OCI-LY7 (cell line): ENCODE measurements around the gene ROS1. TPM values are rescaled to one million over a fixed set of nuclear protein-coding genes. Genes with fewer than 3 reads are reported as not detected.

Source experiments
- BruUV-seq: library from RNA; stranded (reverse); fragments of 400-500 nt; replicated peaks from 2 replicates; lab custom pipeline; 2021; lab: Mats Ljungman, UMichigan
- CTCF ChIA-PET: fragments of 300-600 bp; sonication (Branson Sonifier 250); formaldehyde crosslinking; loops from one replicate; lab custom pipeline; 2022; ENCODE audit warnings: antibody characterized with exemption; ENCODE audit not compliant: unreplicated experiment; lab: Charles Lee
- POLR2A ChIA-PET: fragments of 300-600 bp; sonication (Branson Sonifier 250); formaldehyde crosslinking; loops from one replicate; lab custom pipeline; 2022; ENCODE audit warnings: antibody characterized with exemption; lab: Charles Lee
- DNase-seq: peaks from one replicate; pipeline ENCODE4 v3.0.0-alpha.2; 2015; ENCODE audit warnings: low spot score
- H2AFZ ChIP-seq: fragments of 200-600 bp; sonication (generic), shearing (Covaris generic); 2 replicates; pipeline ENCODE4 v1.6.1; 2014; ENCODE audit warnings: mild to moderate bottlenecking, antibody characterized with exemption, low read length, moderate library complexity
- H3K27ac ChIP-seq: fragments of 200-600 bp; sonication (generic); 2 replicates; pipeline ENCODE4 v1.5.1; 2014; ENCODE audit warnings: mixed run types, low read depth, mild to moderate bottlenecking, moderate library complexity, low read length, inconsistent platforms; ENCODE audit not compliant: poor library complexity, severe bottlenecking
- H3K36me3 ChIP-seq: fragments of 200-600 bp; sonication (generic); 2 replicates; pipeline ENCODE4 v1.6.1; 2014; ENCODE audit warnings: mild to moderate bottlenecking, antibody characterized with exemption, low read length, moderate library complexity, mixed read lengths; ENCODE audit not compliant: insufficient read depth
- H3K4me1 ChIP-seq: fragments of 200-600 bp; sonication (generic); 2 replicates; pipeline ENCODE4 v1.5.1; 2014; ENCODE audit warnings: mild to moderate bottlenecking, low read length; ENCODE audit not compliant: insufficient read depth, poor library complexity, severe bottlenecking
- H3K4me2 ChIP-seq: fragments of 200-600 bp; sonication (generic); 2 replicates; pipeline ENCODE4 v1.6.1; 2014; ENCODE audit warnings: mild to moderate bottlenecking, low read length
- H3K4me3 ChIP-seq: fragments of 200-600 bp; sonication (generic); 2 replicates; pipeline ENCODE4 v1.5.1; 2014; ENCODE audit warnings: mild to moderate bottlenecking, low read depth, low read length; ENCODE audit not compliant: poor library complexity, severe bottlenecking
- H3K79me2 ChIP-seq: fragments of 200-600 bp; sonication (generic); 2 replicates; pipeline ENCODE4 v1.6.1; 2016; ENCODE audit warnings: low read depth, mild to moderate bottlenecking, low read length, moderate library complexity, mixed read lengths; ENCODE audit not compliant: insufficient read depth
- H3K9me2 ChIP-seq: fragments of 200-600 bp; sonication (generic); 2 replicates; pipeline ENCODE4 v1.6.1; 2016; ENCODE audit warnings: mild to moderate bottlenecking, low read length, mixed read lengths; ENCODE audit not compliant: insufficient read depth
- H3K9me3 ChIP-seq: fragments of 200-600 bp; sonication (generic); 2 replicates; pipeline ENCODE4 v1.6.1; 2014; ENCODE audit warnings: mild to moderate bottlenecking, mixed run types, low read length, mixed read lengths
- H4K20me1 ChIP-seq: fragments of 200-600 bp; sonication (generic); 2 replicates; pipeline ENCODE4 v1.6.1; 2014; ENCODE audit warnings: mild to moderate bottlenecking, antibody characterized with exemption, low read length, moderate library complexity, mixed read lengths; ENCODE audit not compliant: insufficient read depth
- EZH2phosphoT487 ChIP-seq: fragments of 200-600 bp; sonication (generic); IDR thresholded peaks from 2 replicates; pipeline ENCODE4 v1.6.1; 2018; ENCODE audit warnings: low read depth, borderline replicate concordance, mild to moderate bottlenecking, mixed run types, antibody characterized with exemption, low read length, moderate library complexity, mixed read lengths
- intact Hi-C: fragments of 100-400 bp; cut with micrococcal nuclease; formaldehyde crosslinking; loops from one replicate; pipeline ENCODE4 v1.10.0; 2022; ENCODE audit not compliant: unreplicated experiment
- total RNA-seq, 2 experiments: library from RNA; depleted of rRNA in 1 of 2; stranded (reverse); fragments of >200 nt in 1 of 2; shearing (Covaris generic) in 1 of 2; gene quantifications; 2 replicates each; pipeline ENCODE4 v1.2.3, GENCODE V29; 2014 to 2022
- TF ChIP-seq, protein P1 (sequence below): fragments of 200-600 bp; sonication (generic); conservative IDR thresholded peaks from 2 replicates; pipeline ENCODE4 v1.5.1; 2014; ENCODE audit warnings: mild to moderate bottlenecking, antibody characterized with exemption, low read length, moderate library complexity, mixed read lengths

Gene ROS1
- total RNA-seq, 2 experiments from 2014 or later = not detected

DNA sequence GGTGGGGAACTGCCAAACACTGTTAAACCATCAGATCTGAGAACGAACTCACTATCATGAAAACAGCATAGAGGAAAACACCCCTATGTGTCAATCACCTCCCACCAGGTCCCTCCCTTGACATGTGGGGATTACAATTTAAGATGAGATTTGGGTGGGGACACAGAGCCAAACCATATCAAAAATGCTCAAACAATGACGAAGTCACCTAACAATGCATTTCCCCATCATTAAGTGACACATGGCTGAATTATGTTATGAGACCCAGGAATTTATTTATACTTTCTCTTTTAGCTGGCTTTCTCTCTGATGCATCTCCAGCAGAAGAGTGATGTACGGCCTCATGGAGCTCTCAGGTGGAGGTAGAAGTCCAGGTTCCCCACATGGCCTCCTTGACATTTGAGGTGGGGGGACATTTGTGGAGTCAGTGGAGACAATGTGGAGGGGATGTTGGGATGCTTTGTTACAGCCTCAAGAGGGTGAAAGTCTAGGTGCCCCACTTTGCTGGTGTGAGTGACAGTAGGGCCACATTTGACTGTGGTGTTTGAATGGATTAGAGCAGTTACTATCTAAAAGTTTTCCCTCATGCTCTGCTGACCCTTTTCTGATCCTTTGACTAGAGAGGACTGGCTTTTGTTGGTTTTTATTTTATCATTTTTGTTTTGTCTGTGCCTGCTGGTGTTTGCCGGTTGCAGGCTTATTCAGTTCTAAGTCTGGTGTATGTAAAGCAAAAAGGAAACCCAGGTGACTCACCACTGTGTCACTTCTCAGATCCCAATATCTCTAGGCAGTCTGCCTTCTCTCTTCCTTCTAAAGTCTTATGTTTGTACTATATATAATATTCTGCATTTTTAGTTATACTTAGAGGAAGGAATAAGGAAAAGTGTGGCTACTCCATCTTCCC, 38.3 kb upstream of the ROS1 start:
- H3K4me1 ChIP-seq = no peaks in the 10 kb centered on the region
- no peaks in the 10 kb centered on the region for H4K20me1 ChIP-seq
- no peak overlapping the region for H3K27ac ChIP-seq
- no TSS peak for BruUV-seq
- no peak for DNase-seq
- POLR2A ChIA-PET = no interaction called here
- no peak overlapping the region for H3K4me3 ChIP-seq
- no peak overlapping the region for H2AFZ ChIP-seq
- no peaks in the 10 kb centered on the region for H3K79me2 ChIP-seq
- H3K4me2 ChIP-seq = no peak overlapping the region
- intact Hi-C loops = no loop called here
- CTCF ChIA-PET = no interaction called here
- H3K9me3 ChIP-seq = no peaks in the 10 kb centered on the region
- H3K9me2 ChIP-seq = no peaks in the 10 kb centered on the region
- TF ChIP-seq, protein P1, sequence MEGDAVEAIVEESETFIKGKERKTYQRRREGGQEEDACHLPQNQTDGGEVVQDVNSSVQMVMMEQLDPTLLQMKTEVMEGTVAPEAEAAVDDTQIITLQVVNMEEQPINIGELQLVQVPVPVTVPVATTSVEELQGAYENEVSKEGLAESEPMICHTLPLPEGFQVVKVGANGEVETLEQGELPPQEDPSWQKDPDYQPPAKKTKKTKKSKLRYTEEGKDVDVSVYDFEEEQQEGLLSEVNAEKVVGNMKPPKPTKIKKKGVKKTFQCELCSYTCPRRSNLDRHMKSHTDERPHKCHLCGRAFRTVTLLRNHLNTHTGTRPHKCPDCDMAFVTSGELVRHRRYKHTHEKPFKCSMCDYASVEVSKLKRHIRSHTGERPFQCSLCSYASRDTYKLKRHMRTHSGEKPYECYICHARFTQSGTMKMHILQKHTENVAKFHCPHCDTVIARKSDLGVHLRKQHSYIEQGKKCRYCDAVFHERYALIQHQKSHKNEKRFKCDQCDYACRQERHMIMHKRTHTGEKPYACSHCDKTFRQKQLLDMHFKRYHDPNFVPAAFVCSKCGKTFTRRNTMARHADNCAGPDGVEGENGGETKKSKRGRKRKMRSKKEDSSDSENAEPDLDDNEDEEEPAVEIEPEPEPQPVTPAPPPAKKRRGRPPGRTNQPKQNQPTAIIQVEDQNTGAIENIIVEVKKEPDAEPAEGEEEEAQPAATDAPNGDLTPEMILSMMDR = no peak
- TF ChIP-seq EZH2phosphoT487 = no peak
- no peaks in the 10 kb centered on the region for H3K36me3 ChIP-seq

DNA sequence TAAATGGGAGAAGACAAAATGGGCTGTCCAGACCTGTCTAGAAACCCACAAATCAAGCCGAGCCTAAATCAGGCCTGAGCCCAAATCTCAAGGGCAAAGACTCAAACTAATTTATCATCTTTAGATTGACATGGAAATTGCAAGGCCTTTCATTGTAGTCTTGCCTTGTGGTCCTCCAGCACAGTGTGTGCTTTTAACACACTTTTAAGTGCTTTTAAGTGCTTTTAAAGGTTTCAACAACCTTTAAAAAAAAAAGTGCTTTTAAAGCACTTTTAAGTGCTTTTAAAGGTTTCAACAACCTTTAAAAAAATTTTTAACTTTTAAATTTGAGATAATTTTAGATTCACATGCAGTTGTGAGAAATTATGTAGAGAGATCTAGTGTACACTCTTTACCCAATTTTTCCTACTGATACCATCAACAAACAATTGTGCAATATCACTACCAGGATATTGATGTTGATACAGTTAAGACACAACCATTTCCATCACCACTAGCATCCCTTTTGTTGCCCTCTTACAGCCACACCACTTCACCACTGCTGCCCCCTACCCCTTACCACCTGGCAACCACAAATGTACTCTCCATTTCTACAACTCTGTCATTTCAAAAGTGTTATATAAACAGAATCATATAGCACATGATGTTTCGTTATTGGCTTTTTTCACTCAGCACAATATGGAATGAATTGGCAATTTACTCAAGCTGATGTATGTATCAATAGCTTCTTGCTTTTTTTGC, 33.6 kb upstream of the ROS1 start:
- no peaks in the 10 kb centered on the region for H3K9me2 ChIP-seq
- H3K79me2 ChIP-seq = no peaks in the 10 kb centered on the region
- no peak overlapping the region for H2AFZ ChIP-seq
- no peaks in the 10 kb centered on the region for H3K9me3 ChIP-seq
- H3K27ac ChIP-seq = no peak overlapping the region
- H3K4me2 ChIP-seq = no peak overlapping the region
- ChIA-PET CTCF (no interaction called here), POLR2A (no interaction called here)
- no peaks in the 10 kb centered on the region for H3K4me1 ChIP-seq
- no TSS peak for BruUV-seq
- intact Hi-C loops = loop anchor here (10.0 kb wide), 1 partner anchor 375 kb away; no protein-coding TSS in a partner anchor
- H3K4me3 ChIP-seq = no peak overlapping the region
- no peak for DNase-seq
- no peaks in the 10 kb centered on the region; the same call in 1 of the 2 replicates for H4K20me1 ChIP-seq
- no peak for TF ChIP-seq EZH2phosphoT487
- TF ChIP-seq, protein P1 = no peak
- H3K36me3 ChIP-seq = no peaks in the 10 kb centered on the region
